ENCODE results near the gene PSMG2. TPM values are rescaled to one million over a fixed set of nuclear protein-coding genes. Genes with fewer than 3 reads are reported as not detected.
A peak's percentile ranks its signal among the peaks of the same experiment; 100 is the strongest.

Gene PSMG2
- total RNA-seq, 2 experiments from 2014 or later, result 58.4 to 61.7 TPM

- H3K27me3 Mint-ChIP-seq, result no peaks in the 10 kb centered on the region
- Histone ChIP-seq H3K9me3 (ENCODE audit: control insufficient read depth in 1 of 2, insufficient read depth in 1 of 2, low read length in 2 of 2) (peaks cover 0 to 7% of the 10 kb centered on the region in 2 experiments), H3K4me1 (ENCODE audit: insufficient read depth, low read length) (peaks cover 4% of the 10 kb centered on the region), H3K4me3 (ENCODE audit: low read length) (no peak overlapping the region), H3K27ac (ENCODE audit: low read depth in 1 of 2, low read length in 2 of 2) (no peak overlapping the region), H3K36me3 (ENCODE audit: insufficient read depth, low read length) (no peaks in the 10 kb centered on the region), H3K27me3 (ENCODE audit: control insufficient read depth in 1 of 2, insufficient read depth in 2 of 2, low read length in 2 of 2) (no peaks in the 10 kb centered on the region)
- DNase-seq (no peak), ATAC-seq (ENCODE audit: poor library complexity) (no peak)
- no peaks in the 10 kb centered on the region for H3K9me3 Mint-ChIP-seq
- CTCF ChIA-PET, result no interaction called here
- no peak overlapping the region for H3K27ac Mint-ChIP-seq
- peaks cover 9% of the 10 kb centered on the region for H3K36me3 Mint-ChIP-seq (ENCODE audit: low read depth)
- POLR2A ChIA-PET, result no interaction called here
- H3K4me3 Mint-ChIP-seq, result no peak overlapping the region
- intact Hi-C loops (cut with DNase I, micrococcal nuclease), result no loop called here
- H3K4me1 Mint-ChIP-seq (ENCODE audit: low read depth), result peaks cover 26% of the 10 kb centered on the region
- no peak for TF ChIP-seq CTCF (IDR thresholded peaks at IDR 0.05)
Measured at GRCh38 chr18:12772111-12772510, 69.3 kb downstream of the PSMG2 start.

- DNase-seq (no peak), ATAC-seq (ENCODE audit: poor library complexity) (no peak)
- H3K4me3 ChIP-seq (ENCODE audit: low read length), result no peak overlapping the region
- no peaks in the 10 kb centered on the region for H3K27me3 ChIP-seq (ENCODE audit: control insufficient read depth in 1 of 2, insufficient read depth in 2 of 2, low read length in 2 of 2)
- intact Hi-C loops (cut with DNase I, micrococcal nuclease), result no loop called here
- H3K4me1 ChIP-seq (ENCODE audit: insufficient read depth, low read length), result peaks cover 4% of the 10 kb centered on the region
- H3K27ac Mint-ChIP-seq, result no peak overlapping the region
- peaks cover 9% of the 10 kb centered on the region for H3K36me3 Mint-ChIP-seq (ENCODE audit: low read depth)
- ChIA-PET CTCF (no interaction called here), POLR2A (no interaction called here)
- peaks cover 0 to 16% of the 10 kb centered on the region in 2 experiments for H3K9me3 ChIP-seq (ENCODE audit: control insufficient read depth in 1 of 2, insufficient read depth in 1 of 2, low read length in 2 of 2)
- H3K27ac ChIP-seq (ENCODE audit: low read depth in 1 of 2, low read length in 2 of 2), result no peak overlapping the region
- no peaks in the 10 kb centered on the region for H3K36me3 ChIP-seq (ENCODE audit: insufficient read depth, low read length)
- no peaks in the 10 kb centered on the region for H3K9me3 Mint-ChIP-seq
- H3K4me1 Mint-ChIP-seq (ENCODE audit: low read depth), result peaks cover 26% of the 10 kb centered on the region
- no peak for TF ChIP-seq CTCF (IDR thresholded peaks at IDR 0.05)
- H3K27me3 Mint-ChIP-seq, result no peaks in the 10 kb centered on the region
- peak overlapping the region; percentile 34 for H3K4me3 Mint-ChIP-seq
Measured at GRCh38 chr18:12773369-12773768, 70.5 kb downstream of the PSMG2 start.

- H3K36me3 Mint-ChIP-seq (ENCODE audit: low read depth), result peaks cover 9% of the 10 kb centered on the region
- no peaks in the 10 kb centered on the region for H3K27me3 Mint-ChIP-seq
- Histone ChIP-seq H3K36me3 (ENCODE audit: insufficient read depth, low read length) (no peaks in the 10 kb centered on the region), H3K27ac (ENCODE audit: low read depth in 1 of 2, low read length in 2 of 2) (no peak overlapping the region), H3K4me1 (ENCODE audit: insufficient read depth, low read length) (peaks cover 4% of the 10 kb centered on the region), H3K27me3 (ENCODE audit: control insufficient read depth in 1 of 2, insufficient read depth in 2 of 2, low read length in 2 of 2) (no peaks in the 10 kb centered on the region), H3K9me3 (ENCODE audit: control insufficient read depth in 1 of 2, insufficient read depth in 1 of 2, low read length in 2 of 2) (peaks cover 0 to 24% of the 10 kb centered on the region in 2 experiments), H3K4me3 (ENCODE audit: low read length) (peak overlapping the region; percentile 62)
- DNase-seq, result peak in 1 of 14 experiments; percentile 58
- ATAC-seq (ENCODE audit: poor library complexity), result peak; percentile 30
- POLR2A ChIA-PET, result interaction anchor here (1.0 to 3.3 kb wide), 10 partner anchors 9 to 398 kb away, joined by 3 to 37 read pairs (median 6); partner anchors contain the start of genes AFG3L2, CEP192, PTPN2 and SEH1L
- no peaks in the 10 kb centered on the region for H3K9me3 Mint-ChIP-seq
- H3K4me3 Mint-ChIP-seq, result peak overlapping the region; percentile 89
- intact Hi-C loops (cut with DNase I, micrococcal nuclease), result no loop called here
- peaks cover 26% of the 10 kb centered on the region for H3K4me1 Mint-ChIP-seq (ENCODE audit: low read depth)
- TF ChIP-seq CTCF (IDR thresholded peaks at IDR 0.05), result no peak
- H3K27ac Mint-ChIP-seq, result peak overlapping the region; percentile 88
- CTCF ChIA-PET, result interaction anchor here (0.7 kb wide), 1 partner anchor 8 kb away, joined by 3 read pairs; no protein-coding TSS in a partner anchor
Measured at GRCh38 chr18:12774982-12775381, 72.1 kb downstream of the PSMG2 start.

Other genes starting within 250 kb of the PSMG2 start
- gene SPIRE1, start 44.9 kb upstream of the PSMG2 start, total RNA-seq, result 1 to 10 TPM in 1 of 2 experiments, under 1 TPM in 1; 0.99 to 1.4 TPM
- gene CEP76, start 319 bp upstream of the PSMG2 start, total RNA-seq, result 1 to 10 TPM; 8.0 to 8.7 TPM
- 10 to 100 TPM; 49.4 to 53.8 TPM for gene PTPN2, start 181.2 kb downstream of the PSMG2 start, total RNA-seq
- gene SEH1L, start 245.0 kb downstream of the PSMG2 start, total RNA-seq, result 10 to 100 TPM; 23.9 to 26.7 TPM

All from CD4-positive, alpha-beta T cell (primary cell).